GM18861 (cell line): Measurements from ENCODE around the gene ANO9.

Source experiments
- ATAC-seq: cut with Tn5 transposase; IDR thresholded peaks from one replicate; pipeline ENCODE4 v1.9.1; 2021; ENCODE audit not compliant: unreplicated experiment

ANO9 gene

DNA sequence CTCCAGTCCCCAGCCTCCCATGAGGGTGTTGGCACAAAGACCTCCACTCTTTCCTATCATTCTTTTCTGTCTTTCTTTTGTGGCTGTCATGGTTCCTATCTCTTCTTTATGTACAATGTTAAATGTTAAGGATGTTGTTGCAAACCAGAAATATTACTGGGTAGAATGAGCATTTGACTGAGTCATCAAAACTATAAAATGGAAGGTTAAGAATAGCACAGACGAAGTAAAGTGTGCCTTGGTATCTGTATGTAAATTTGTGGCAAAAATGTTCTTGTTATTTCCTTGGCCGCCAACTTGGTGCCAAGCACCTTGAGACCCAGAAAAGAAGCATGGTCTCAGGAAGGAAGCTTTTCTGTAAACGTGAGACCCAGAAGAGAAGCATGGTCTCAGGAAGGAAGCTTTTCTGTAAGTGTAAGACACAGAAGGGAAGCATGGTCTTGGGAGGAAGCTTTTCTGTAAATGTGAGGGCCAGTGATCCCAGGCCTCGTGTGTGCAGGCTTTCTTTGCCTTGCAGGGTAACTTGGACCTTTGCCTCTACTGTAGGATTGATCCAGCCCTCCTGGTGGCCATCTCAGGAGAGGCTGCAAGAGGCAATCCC lies 54.5 kb downstream of the ANO9 start:
- no peak for ATAC-seq

GRCh38 chr11:386483-386882 lies 55.3 kb downstream of the ANO9 start:
- no peak for ATAC-seq

DNA sequence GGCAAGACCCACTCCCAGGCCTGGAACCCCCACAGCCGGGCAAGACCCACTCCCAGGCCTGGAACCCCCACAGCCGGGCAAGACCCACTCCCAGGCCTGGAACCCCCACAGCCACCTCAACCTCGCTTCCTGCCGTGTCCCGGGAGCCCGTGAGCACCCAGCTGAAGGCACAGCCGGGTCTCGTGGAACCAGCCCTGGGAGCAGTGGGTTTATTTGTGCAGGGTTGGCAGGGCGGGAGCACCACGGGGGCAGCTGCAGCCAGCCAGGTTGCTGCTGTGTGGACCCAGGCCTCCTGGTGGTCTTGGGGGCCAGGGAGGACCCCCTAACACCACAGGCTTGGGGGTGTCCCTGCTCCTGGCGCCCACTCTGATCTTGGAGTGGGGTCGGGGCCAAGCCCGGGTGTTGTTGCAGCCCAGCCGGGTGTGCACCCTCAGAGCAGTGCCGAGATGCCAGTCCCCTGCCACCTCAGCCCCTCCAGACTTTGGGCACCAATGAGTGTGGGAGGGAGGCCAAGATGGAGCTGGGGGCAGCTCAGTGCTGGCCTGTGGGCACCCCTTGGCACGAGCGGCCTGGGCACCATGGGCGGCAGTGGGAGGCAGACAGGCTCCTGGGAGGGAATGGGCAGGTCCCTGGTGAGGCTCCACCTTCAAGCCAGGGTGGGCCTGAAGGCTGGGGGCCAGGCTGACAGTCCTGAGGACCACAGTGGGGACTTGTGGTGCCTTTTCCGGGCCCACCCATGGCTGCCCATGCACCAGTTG lies 56.0 kb downstream of the ANO9 start:
- no peak for ATAC-seq

GRCh38 chr11:384511-384910 lies 57.3 kb downstream of the ANO9 start:
- ATAC-seq = no peak

DNA sequence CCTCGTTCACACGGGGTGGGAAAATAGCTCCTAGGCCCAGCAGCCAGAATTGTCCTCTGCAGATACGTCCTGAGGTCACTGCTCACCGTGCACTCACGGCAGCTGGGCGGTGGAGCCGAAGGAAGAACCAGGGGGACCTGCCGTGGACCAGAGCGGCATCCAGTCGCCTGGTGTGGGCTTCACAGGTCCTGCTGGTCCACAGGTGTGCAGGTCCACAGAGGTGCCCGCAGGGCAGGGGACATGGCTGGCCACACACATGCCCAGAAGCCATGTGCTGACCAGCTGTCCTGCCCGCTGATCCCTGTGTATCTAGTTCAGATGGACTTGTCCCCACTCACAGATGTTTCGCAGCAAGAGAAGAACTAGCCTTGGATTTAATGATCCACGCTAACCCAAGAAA lies 58.4 kb downstream of the ANO9 start:
- no peak for ATAC-seq

DNA sequence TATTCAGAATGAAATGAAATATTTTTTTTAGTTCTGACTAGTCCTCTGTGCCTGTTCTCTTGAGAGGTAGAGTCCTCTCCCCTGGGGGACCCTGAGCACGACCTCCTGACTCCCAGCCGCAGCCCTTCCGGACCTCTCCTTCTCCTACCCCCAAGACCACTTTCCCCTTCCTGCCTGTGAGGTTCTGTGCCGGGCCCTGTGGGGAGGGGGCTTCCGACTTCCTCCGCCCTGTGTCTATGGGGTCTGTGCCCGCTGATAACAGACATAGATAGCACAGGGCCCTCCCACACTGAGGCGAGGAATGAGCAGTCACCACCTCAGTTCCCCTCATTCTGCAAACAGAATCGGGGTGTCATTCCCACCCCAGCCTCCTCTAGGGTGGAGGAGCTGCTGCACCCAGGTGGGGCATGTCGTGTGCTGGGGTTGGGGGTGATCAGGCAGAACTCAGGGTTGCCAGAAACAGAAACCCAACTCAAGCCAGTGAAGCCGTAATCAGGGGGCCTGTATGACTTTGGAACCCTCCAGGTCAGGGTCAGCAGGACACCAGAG lies 59.7 kb downstream of the ANO9 start:
- no peak for ATAC-seq

GRCh38 chr11:381501-382072 lies 60.2 kb downstream of the ANO9 start:
- no peak for ATAC-seq

DNA sequence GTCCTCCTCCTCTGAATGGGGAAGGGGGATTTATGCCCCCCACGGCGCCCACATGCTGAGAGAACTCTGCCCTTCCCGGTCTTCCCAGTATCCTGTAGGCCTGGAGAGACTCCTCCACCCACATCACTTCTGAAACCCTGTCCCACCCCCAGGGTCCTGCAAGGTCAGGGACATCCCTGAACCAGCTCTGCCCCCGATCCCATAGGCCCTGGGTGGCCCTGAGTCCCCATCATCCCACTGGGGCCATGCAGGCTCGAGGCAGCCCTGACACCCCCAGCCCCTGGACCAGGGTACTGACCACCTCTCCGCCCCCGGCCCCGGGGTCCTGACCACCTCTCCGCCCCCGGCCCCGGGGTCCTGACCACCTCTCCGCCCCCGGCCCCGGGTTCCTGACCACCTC lies 60.8 kb downstream of the ANO9 start:
- ATAC-seq = no peak

GRCh38 chr11:380491-380890 lies 61.3 kb downstream of the ANO9 start:
- ATAC-seq = no peak

GRCh38 chr11:380095-380480 lies 61.7 kb downstream of the ANO9 start:
- no peak for ATAC-seq

GRCh38 chr11:379205-380094 lies 62.4 kb downstream of the ANO9 start:
- ATAC-seq = no peak

- no peak for ATAC-seq
Measured at GRCh38 chr11:377883-378500, 63.8 kb downstream of the ANO9 start.

GRCh38 chr11:377174-377865 lies 64.5 kb downstream of the ANO9 start:
- no peak for ATAC-seq

DNA sequence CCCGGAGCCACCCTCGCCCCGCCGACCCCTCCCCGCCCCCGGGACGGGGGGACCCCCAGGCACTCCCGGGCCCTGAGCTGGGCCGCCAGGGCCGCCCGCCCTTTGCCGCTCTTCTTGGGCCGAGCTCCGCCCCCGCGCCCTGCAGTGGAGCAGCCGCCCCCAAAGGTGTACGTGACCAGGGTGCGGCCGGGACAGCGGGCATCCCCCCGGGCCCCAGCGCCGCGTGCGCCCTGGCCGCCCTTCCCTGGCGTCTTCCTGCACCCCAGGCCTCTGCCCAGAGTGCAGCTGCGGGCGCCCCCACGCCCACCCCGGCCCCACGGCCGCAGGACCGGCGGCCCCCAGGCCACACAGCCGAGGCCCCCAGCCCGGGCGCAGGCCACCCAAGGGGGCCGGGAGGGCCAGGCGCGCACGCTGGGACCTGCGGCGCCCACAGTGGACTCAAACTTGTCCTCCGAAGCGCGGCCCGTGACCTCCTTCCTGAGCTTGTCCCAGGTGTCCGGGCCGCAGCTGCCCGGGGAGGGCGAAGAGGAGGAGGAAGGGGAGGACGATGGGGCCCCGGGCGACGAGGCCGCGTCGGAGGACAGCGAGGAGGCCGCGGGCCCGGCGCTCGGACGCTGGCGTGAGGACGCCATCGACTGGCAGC lies 65.2 kb downstream of the ANO9 start:
- ATAC-seq = no peak

GRCh38 chr11:375065-376025 lies 66.5 kb downstream of the ANO9 start:
- ATAC-seq = no peak

GRCh38 chr11:373716-374551 lies 67.9 kb downstream of the ANO9 start:
- ATAC-seq = no peak

DNA sequence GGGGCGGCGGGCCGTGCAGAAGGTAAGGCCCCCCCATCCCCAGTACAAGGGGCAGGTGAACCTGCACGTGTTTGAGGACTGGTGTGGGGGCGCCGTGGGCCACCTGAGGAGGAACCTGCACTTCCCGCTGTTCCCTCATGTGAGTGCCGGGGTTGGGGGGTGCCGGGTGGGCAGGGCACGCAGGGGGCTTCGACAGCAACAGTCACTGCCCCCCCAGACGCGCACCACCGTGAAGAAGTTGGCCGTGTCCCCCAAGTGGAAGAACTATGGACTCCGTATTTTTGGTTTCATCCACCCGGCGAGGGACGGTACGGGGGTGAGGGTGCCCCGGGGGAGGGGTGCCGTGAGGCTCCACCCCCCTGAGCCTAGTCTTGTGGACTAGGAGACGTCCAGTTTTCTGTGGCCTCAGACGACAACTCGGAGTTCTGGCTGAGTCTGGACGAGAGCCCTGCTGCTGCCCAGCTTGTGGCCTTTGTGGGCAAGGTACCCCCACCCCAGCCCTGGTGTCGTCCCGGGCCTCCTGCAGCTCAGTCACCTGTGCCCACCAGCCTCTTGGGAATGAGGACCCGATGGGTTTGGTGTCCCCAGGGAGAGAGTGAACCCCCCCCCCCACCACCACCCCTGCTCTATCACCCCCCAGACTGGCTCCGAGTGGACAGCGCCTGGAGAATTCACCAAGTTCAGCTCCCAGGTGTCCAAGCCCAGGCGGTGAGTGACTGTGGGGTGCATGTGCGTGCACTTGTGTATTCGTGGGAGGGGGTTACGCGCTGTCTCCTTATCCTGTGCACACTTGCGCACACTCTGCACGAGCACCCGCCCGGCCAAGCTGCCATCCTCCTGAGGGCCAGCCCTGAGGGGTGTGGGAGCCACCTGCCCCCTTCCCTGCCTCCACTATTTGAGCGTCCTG lies 68.7 kb downstream of the ANO9 start:
- no peak for ATAC-seq
